Breast epithelium (tissue), 4 donors: ENCODE measurements around the gene AK1. TPM values are rescaled to one million over a fixed set of nuclear protein-coding genes. Genes with fewer than 3 reads are reported as not detected.
"Not testable (repeated sequence)": the region's sequence is repeated elsewhere in the genome, so short reads cannot be mapped to it uniquely, and the experiment has no call there.

ENCODE experiments used
- DNase-seq, 2 donors: peaks; one replicate each; pipeline ENCODE4 v3.0.0-alpha.2; 2019; ENCODE audit warnings: low spot score in 2 of 2
- H3K27ac ChIP-seq, 2 donors: fragments of 200-600 bp; sonication (generic) in 1 of 2; one replicate each; pipeline ENCODE4 v1.5.1; 2016 to 2019; ENCODE audit warnings: mild to moderate bottlenecking in 1 of 2
- H3K27me3 ChIP-seq, 2 donors: fragments of 200-600 bp; sonication (generic) in 1 of 2; one replicate each; pipeline versions ENCODE4 v1.5.1 to v1.6.0; 2017 to 2019; ENCODE audit warnings: control low read depth in 1 of 2, mild to moderate bottlenecking in 1 of 2
- H3K36me3 ChIP-seq: fragments of 200-600 bp; one replicate; pipeline ENCODE4 v1.5.1; 2019
- H3K4me1 ChIP-seq, 2 donors: fragments of 200-600 bp; sonication (generic); one replicate each; pipeline ENCODE4 v1.5.1; 2016 to 2019; ENCODE audit warnings: control low read depth in 1 of 2
- H3K4me3 ChIP-seq, 3 donors: fragments of 200-600 bp; sonication (generic); 1 replicate in 2 of 3; 2 replicates in 1 of 3; pipeline ENCODE4 v1.5.1; 2016 to 2019; ENCODE audit warnings: mild to moderate bottlenecking in 3 of 3, moderate library complexity in 2 of 3
- H3K9me3 ChIP-seq, 2 donors: fragments of 200-600 bp; sonication (generic) in 1 of 2; one replicate each; pipeline ENCODE4 v1.5.1; 2016 to 2019; ENCODE audit warnings: control low read depth in 1 of 2
- CTCF ChIP-seq, 3 donors: fragments of 450-650 bp; IDR thresholded peaks; one replicate each; pipeline ENCODE4 v1.5.1; 2016 to 2017; ENCODE audit warnings: antibody characterized with exemption in 3 of 3, mild to moderate bottlenecking in 3 of 3, moderate library complexity in 3 of 3
- POLR2A ChIP-seq: fragments of 450-650 bp; IDR thresholded peaks from one replicate; pipeline ENCODE4 v1.6.1; 2016; ENCODE audit warnings: antibody characterized with exemption, mild to moderate bottlenecking, moderate library complexity
- POLR2AphosphoS5 ChIP-seq, 3 donors: sonication (generic); formaldehyde crosslinking; IDR thresholded peaks; one replicate each; pipeline ENCODE4 v1.6.1; 2017; ENCODE audit warnings: antibody characterized with exemption in 3 of 3
- intact Hi-C: fragments of 100-400 bp; cut with DNase I; formaldehyde crosslinking; loops from one replicate; pipeline ENCODE4 v1.15.1; 2023; ENCODE audit warnings: low total_unique reads
- total RNA-seq, 3 donors: library from RNA; depleted of rRNA; stranded (reverse); fragments of >200 nt; gene quantifications; one replicate each; pipeline ENCODE4 v1.1.0, GENCODE V29; 2016

AK1 gene
- total RNA-seq, 3 donors from 2014 or later: 23.5 to 30.2 (median 23.6) TPM

DNA sequence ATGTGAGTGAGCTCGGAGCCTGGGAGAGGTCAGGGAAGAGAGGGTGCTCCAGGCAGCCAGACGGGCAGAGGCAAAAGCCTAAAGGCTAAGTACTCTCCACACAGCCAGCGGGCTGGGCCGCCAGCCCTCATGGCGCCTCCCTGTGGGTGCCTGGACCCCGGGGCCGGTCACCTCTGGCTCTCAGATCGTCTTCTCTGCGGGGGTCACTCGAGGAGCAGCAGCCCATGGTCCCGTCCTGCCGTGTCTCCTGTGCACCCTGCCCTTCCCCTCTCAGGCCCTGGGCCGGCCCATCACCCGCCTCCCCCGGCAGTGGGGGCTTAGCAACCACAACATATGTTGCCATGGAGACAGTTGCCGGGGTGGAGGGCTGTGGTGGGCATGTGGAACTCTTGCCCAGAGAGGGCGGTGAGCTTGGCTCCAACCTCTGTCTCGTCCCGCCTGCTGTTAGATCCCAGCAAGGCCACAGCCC is 4.2 kb downstream of the AK1 start:
- intact Hi-C loops: loop anchor here (1.0 to 10.0 kb wide), 2 partner anchors 88 to 135 kb away; partner anchors contain the start of gene CDK9
- peak overlapping the region in 1 of 2 donors; percentile 9 for H3K27ac ChIP-seq
- peaks cover 9 to 24% of the 10 kb centered on the region in 2 donors for H3K4me1 ChIP-seq
- H3K36me3 ChIP-seq: no peaks in the 10 kb centered on the region
- no peak for TF ChIP-seq POLR2AphosphoS5 (IDR thresholded peaks at IDR 0.05)
- TF ChIP-seq POLR2A: no peak
- no peak for TF ChIP-seq CTCF (IDR thresholded peaks at IDR 0.05)
- H3K27me3 ChIP-seq: no peaks in the 10 kb centered on the region
- no peak overlapping the region for H3K4me3 ChIP-seq
- no peak for DNase-seq
- H3K9me3 ChIP-seq: no peaks in the 10 kb centered on the region

- Histone ChIP-seq H3K27me3 (no peaks in the 10 kb centered on the region), H3K9me3 (no peaks in the 10 kb centered on the region), H3K27ac (no peak overlapping the region), H3K4me1 (peaks cover 7 to 24% of the 10 kb centered on the region in 2 donors), H3K36me3 (no peaks in the 10 kb centered on the region), H3K4me3 (no peak overlapping the region)
- intact Hi-C loops: loop anchor here (1.0 to 10.0 kb wide), 2 partner anchors 88 to 134 kb away; partner anchors contain the start of gene CDK9
- no peak for DNase-seq
- TF ChIP-seq POLR2A (no peak), POLR2AphosphoS5 (IDR thresholded peaks at IDR 0.05) (no peak), CTCF (IDR thresholded peaks at IDR 0.05) (no peak)
These were observed 4.9 kb downstream of the AK1 start for GRCh38 chr9:127872369-127873222.

DNA sequence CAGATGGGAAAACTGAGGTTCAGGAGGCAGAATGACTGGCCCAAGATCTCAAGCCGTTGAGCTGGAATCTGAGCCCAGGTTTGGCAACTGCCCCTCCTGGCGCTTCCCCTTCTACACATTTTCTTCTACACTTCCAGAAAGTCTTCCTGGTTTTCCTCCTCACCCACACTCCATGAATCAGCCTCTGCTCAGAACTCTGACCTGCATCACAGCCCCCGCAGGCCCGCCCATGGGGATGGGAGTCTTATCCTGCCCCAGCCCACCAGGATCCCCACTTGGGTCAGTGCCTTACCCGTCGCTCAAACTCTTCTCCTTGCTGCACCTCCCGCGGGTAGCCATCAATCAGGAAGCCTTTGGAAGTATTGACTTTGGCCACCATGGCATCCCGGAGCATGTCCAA is 5.9 kb downstream of the AK1 start:
- no peak for DNase-seq
- intact Hi-C loops: loop anchor here (10.0 kb wide), 1 partner anchor 87 kb away; the partner anchor contains the start of gene CDK9
- peaks cover 7 to 24% of the 10 kb centered on the region in 2 donors for H3K4me1 ChIP-seq
- H3K27me3 ChIP-seq: no peaks in the 10 kb centered on the region
- TF ChIP-seq POLR2A (no peak), CTCF (IDR thresholded peaks at IDR 0.05) (no peak), POLR2AphosphoS5 (IDR thresholded peaks at IDR 0.05) (no peak)
- H3K4me3 ChIP-seq: no peak overlapping the region
- H3K9me3 ChIP-seq: no peaks in the 10 kb centered on the region
- H3K36me3 ChIP-seq: no peaks in the 10 kb centered on the region
- no peak overlapping the region for H3K27ac ChIP-seq

DNA sequence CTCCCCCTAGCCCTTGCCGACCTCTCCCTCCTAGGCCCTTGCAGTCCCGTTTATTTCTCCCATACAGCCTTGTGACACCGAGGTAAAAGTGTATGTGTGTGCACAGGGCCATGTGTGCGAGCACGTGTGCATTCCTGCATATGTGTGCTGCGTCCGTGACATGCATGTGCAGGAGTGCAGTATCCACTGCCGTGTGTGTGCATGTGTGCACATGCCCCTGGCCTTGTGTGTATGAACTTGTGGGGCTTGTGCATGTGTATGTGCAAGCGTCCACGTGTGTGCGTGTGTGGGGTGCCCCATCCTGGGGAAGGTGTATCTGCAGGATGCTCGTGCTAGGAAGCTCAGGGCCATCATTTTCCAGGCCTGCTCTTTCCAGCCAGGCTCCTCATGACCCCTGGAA is 6.6 kb downstream of the AK1 start:
- TF ChIP-seq POLR2AphosphoS5 (IDR thresholded peaks at IDR 0.05) (no peak), CTCF (IDR thresholded peaks at IDR 0.05) (no peak), POLR2A (no peak)
- peaks cover 7 to 24% of the 10 kb centered on the region in 2 donors for H3K4me1 ChIP-seq
- no peak overlapping the region for H3K4me3 ChIP-seq
- H3K9me3 ChIP-seq: no peaks in the 10 kb centered on the region
- H3K27me3 ChIP-seq: no peaks in the 10 kb centered on the region
- H3K27ac ChIP-seq: no peak overlapping the region
- no peak for DNase-seq
- intact Hi-C loops: loop anchor here (10.0 kb wide), 1 partner anchor 86 kb away; the partner anchor contains the start of gene CDK9
- no peaks in the 10 kb centered on the region for H3K36me3 ChIP-seq

GRCh38 chr9:127870153-127870491 is 7.4 kb downstream of the AK1 start:
- H3K4me1 ChIP-seq: peaks cover 7 to 16% of the 10 kb centered on the region in 2 donors
- H3K9me3 ChIP-seq, H3K36me3 ChIP-seq, H3K27me3 ChIP-seq, H3K4me3 ChIP-seq, H3K27ac ChIP-seq, DNase-seq: not testable (repeated sequence)
- intact Hi-C loops: loop anchor here (10.0 kb wide), 1 partner anchor 85 kb away; the partner anchor contains the start of gene CDK9
- peak in 1 of 3 donors; percentile 1 for TF ChIP-seq CTCF (IDR thresholded peaks at IDR 0.05)
